ENCODE measurements around the gene INPP5E.
"Not testable (repeated sequence)": the region's sequence is repeated elsewhere in the genome, so short reads cannot be mapped to it uniquely, and the experiment has no call there.

INPP5E gene

DNA sequence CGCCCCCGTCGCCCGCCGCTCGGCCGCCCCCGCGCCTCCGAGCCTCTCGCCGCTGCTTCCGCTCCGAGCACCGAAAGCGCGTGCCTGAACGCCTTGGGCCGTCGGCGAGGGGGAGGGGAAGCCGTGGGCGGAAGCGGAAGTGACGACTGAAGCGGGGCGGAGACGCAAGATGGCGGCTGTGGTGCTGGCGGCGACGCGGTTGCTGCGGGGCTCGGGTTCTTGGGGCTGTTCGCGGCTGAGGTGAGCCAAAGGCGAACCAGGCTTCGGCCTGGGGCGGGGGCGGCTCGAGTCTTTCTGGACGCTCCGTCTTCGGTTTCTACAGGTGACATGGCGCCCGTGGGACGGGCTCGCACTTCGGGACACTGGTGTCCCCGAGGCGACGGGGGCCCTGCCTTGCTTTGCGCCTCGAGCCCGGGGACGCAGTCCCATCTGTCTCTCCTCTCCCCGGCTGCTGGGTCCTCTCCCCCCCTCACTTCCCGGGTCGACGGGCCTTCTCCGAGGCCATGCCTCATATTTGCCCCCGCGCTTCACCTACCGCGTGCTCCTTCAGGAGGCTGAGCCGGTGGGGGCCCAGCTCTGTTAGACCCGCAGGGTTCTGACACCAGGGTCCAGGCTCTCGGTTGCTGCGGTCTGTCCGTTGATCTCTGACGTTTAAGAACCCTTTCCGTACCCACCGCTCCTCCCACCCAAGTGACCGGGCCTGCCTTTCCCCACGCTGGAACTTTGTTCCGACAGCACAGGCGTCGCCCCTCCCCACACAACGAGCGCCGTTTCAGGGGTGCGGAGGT is 29.0 kb downstream of the INPP5E start, which contains the start of the genes ENTR1 and PMPCA:
TSS of gene ENTR1 (minus strand) at position 115 of the 788 bp plus-strand sequence. CDS start 217 bp downstream, outside the sequence.
TSS of gene PMPCA (plus strand) at position 159 of the 788 bp plus-strand sequence. CDS start at position 170, 11 bp downstream.
- Histone ChIP-seq H3K4me1 (ENCODE audit: control insufficient read depth, insufficient read depth, low read length, poor library complexity, severe bottlenecking) (peaks cover 13% of the 10 kb centered on the region), H3K27ac (ENCODE audit: low read depth, low read length, severe bottlenecking) (peak within 1 kb of the TSS; percentile 89), H3K9me3 (ENCODE audit: control insufficient read depth, low read length) (no peaks in the 10 kb centered on the region), H3K36me3 (ENCODE audit: control insufficient read depth, insufficient read depth, low read length) (peaks cover 63% of the 10 kb centered on the region), H3K4me3 (ENCODE audit: extremely low read depth, insufficient read depth, low read length, poor library complexity, severe bottlenecking) (peak within 1 kb of the TSS; percentile 94)
- 1% methylated on average over 59 to 74 of the region's 83 CpGs for WGBS, 2 experiments (ENCODE audit: insufficient coverage in 2 of 2)

DNA sequence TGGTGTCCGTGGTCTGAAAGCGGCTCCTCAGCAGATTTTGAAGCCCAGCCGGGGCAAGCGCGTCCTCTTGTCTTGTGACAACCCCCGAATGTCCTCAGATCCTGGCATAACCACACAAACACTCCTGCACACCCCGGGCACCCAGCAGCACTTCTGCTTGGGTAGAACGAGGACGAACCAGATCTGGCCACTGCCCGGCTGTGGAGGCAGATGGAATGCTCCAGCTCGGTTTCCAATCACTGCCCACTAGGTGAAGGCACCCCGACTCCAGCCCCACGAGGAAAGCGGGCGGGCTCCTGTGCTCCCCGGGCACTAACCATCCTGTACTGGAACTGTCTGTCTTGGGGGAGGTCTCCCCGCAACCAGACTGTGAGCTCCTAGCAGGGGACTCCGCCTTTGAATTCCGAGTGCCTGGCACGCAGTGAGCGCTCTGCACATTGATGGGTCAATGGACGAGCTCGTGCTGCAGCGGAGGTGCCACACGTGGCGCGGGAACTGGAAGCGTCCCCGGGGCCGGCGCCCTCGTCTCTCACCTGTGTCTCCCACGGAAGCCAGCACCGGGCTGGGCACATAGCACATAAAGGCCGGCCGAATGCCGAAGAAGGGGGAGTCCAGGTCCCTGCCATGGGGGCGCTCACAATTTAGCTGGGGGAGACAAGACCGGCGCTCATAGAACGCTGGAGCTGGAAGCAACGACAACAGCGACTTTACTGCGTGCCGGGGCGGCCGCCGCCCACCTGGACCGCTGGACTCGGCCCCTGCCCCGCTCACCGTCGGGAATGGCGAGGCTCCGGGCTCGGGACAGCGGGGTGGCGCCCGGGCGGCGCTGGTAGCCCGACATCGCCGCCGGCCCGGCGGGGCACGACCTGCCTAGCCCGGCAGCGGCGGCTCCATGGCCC is 29.8 kb downstream of the INPP5E start:
- 8 to 12% methylated on average over 57 to 60 of the region's 71 CpGs for WGBS, 2 experiments (ENCODE audit: insufficient coverage in 2 of 2)
- Histone ChIP-seq H3K4me1 (ENCODE audit: control insufficient read depth, insufficient read depth, low read length, poor library complexity, severe bottlenecking) (peaks cover 13% of the 10 kb centered on the region), H3K36me3 (ENCODE audit: control insufficient read depth, insufficient read depth, low read length) (peaks cover 63% of the 10 kb centered on the region), H3K9me3 (ENCODE audit: control insufficient read depth, low read length) (no peaks in the 10 kb centered on the region), H3K4me3 (ENCODE audit: extremely low read depth, insufficient read depth, low read length, poor library complexity, severe bottlenecking) (peak overlapping the region; percentile 94), H3K27ac (ENCODE audit: low read depth, low read length, severe bottlenecking) (peak overlapping the region; percentile 20)

DNA sequence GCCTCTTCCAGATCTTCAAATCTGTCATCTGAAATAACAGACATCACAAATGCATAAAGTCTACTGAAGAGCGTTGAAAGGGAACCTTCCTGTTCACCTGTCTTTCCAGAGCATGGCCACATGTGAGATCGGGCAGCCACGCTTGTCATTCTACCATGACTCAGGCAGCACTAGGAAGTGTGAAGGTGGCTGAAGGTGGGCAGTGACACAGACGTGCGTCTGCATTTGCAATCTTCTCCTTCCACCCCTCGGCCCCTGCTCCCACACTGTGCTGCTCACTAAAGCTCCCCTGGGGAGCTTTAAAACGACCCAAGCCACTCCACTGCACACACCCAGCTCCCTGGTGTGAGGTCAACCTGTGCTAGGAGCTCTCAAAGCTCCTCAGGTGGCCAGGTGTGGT is 31.7 kb downstream of the INPP5E start:
- H3K4me3 ChIP-seq (ENCODE audit: extremely low read depth, insufficient read depth, low read length, poor library complexity, severe bottlenecking): no peak overlapping the region
- H3K4me1 ChIP-seq (ENCODE audit: control insufficient read depth, insufficient read depth, low read length, poor library complexity, severe bottlenecking): peaks cover 13% of the 10 kb centered on the region
- no peak overlapping the region for H3K27ac ChIP-seq (ENCODE audit: low read depth, low read length, severe bottlenecking)
- 83 to 88% methylated on average over 5 to 7 of the region's 7 CpGs for WGBS, 2 experiments (ENCODE audit: insufficient coverage in 2 of 2)
- no peaks in the 10 kb centered on the region for H3K9me3 ChIP-seq (ENCODE audit: control insufficient read depth, low read length)
- H3K36me3 ChIP-seq (ENCODE audit: control insufficient read depth, insufficient read depth, low read length): peaks cover 60% of the 10 kb centered on the region

DNA sequence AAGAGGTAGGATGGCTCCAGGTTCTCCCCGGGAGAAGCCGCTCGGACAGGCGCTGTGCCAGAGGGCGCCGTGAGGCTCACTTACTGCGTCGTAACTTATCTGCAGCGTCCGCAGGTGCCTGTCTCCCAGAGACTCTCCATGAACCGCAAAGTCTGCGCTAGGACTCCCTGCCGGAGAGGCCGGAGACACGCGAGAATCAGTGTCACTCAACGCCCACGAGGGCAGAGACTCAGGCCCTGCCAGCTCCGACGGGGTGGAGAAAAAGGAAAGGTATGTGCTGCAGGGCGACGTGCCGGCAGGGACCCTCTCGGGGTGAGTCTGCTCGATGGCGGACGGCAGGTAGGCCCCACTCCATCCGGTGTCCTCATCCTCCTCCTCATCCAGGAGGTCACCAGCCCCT is 32.6 kb downstream of the INPP5E start:
- Histone ChIP-seq H3K4me1 (ENCODE audit: control insufficient read depth, insufficient read depth, low read length, poor library complexity, severe bottlenecking) (peaks cover 13% of the 10 kb centered on the region), H3K36me3 (ENCODE audit: control insufficient read depth, insufficient read depth, low read length) (peaks cover 59% of the 10 kb centered on the region)
- 93 to 98% methylated on average over 21 to 24 of the region's 28 CpGs for WGBS, 2 experiments (ENCODE audit: insufficient coverage in 2 of 2)
- not testable (repeated sequence) for H3K4me3 ChIP-seq (ENCODE audit: extremely low read depth, insufficient read depth, low read length, poor library complexity, severe bottlenecking); H3K9me3 ChIP-seq (ENCODE audit: control insufficient read depth, low read length); H3K27ac ChIP-seq (ENCODE audit: low read depth, low read length, severe bottlenecking)

DNA sequence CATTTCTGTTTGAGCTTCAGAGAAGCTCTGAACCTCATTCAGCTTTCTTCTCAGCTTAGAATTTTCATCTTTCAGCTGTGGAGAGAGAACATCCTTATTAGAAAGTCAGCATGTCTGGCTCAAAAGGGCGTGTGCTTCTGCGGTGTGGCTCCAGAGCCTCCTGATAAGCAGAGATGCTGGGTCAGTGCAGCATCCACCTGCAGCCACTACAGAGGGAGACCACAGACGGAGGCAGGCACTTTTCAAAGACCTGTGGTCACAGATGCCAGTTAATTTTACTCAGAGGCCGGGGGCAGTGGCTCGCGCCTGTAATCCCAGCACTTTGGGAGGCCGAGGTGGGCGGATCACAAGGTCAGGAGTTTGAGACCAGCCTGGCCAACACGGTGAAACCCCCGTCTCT is 33.7 kb downstream of the INPP5E start:
- H3K27ac ChIP-seq (ENCODE audit: low read depth, low read length, severe bottlenecking); H3K4me1 ChIP-seq (ENCODE audit: control insufficient read depth, insufficient read depth, low read length, poor library complexity, severe bottlenecking); H3K4me3 ChIP-seq (ENCODE audit: extremely low read depth, insufficient read depth, low read length, poor library complexity, severe bottlenecking); H3K9me3 ChIP-seq (ENCODE audit: control insufficient read depth, low read length): not testable (repeated sequence)
- WGBS, 2 experiments (ENCODE audit: insufficient coverage in 2 of 2): 87 to 95% methylated on average over 8 to 10 of the region's 10 CpGs
- peaks cover 59% of the 10 kb centered on the region for H3K36me3 ChIP-seq (ENCODE audit: control insufficient read depth, insufficient read depth, low read length)

DNA sequence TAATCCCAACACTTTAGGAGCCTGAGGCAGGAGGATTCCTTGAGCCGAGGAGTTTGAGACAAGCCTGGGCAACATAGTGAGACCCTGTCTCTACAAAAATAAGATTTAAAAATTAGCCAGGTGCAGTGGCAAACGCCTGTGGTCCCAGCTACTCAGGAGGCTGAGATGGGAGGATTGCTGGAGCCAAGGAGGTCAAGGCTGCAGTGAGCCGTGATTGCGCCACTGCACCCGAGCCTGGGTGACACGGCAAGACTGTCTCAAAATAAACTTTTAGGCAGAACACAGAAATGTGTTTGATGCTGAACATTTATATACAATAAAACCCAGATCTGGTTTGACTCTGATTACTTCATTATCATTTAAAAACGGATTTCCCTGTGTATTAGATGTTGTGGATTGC is 34.2 kb downstream of the INPP5E start:
- Histone ChIP-seq H3K36me3 (ENCODE audit: control insufficient read depth, insufficient read depth, low read length) (peaks cover 59% of the 10 kb centered on the region), H3K4me3 (ENCODE audit: extremely low read depth, insufficient read depth, low read length, poor library complexity, severe bottlenecking) (no peak overlapping the region), H3K27ac (ENCODE audit: low read depth, low read length, severe bottlenecking) (no peak overlapping the region), H3K9me3 (ENCODE audit: control insufficient read depth, low read length) (no peaks in the 10 kb centered on the region), H3K4me1 (ENCODE audit: control insufficient read depth, insufficient read depth, low read length, poor library complexity, severe bottlenecking) (peaks cover 4% of the 10 kb centered on the region)
- WGBS, 2 experiments (ENCODE audit: insufficient coverage in 2 of 2): 94 to 95% methylated on average over 5 of the region's 7 CpGs

DNA sequence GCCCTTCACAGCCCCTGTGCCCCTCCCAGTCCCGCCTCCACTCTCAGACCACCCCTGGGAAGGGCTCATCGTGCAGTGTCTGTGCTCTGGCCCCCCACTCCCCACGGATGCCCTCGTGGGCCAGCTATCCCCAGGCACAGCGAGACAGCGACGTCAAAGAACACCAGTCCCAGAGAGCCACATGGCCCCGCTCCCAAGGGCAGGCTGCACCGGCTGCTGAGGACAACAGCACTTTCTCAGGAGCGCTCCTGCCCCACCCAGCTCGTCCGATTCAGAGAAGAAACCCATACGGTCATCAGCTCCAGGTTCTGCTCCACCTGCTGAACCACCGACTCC is 34.9 kb downstream of the INPP5E start:
- H3K4me1 ChIP-seq (ENCODE audit: control insufficient read depth, insufficient read depth, low read length, poor library complexity, severe bottlenecking): peaks cover 4% of the 10 kb centered on the region
- no peak overlapping the region for H3K27ac ChIP-seq (ENCODE audit: low read depth, low read length, severe bottlenecking)
- no peak overlapping the region for H3K4me3 ChIP-seq (ENCODE audit: extremely low read depth, insufficient read depth, low read length, poor library complexity, severe bottlenecking)
- no peaks in the 10 kb centered on the region for H3K9me3 ChIP-seq (ENCODE audit: control insufficient read depth, low read length)
- H3K36me3 ChIP-seq (ENCODE audit: control insufficient read depth, insufficient read depth, low read length): peaks cover 59% of the 10 kb centered on the region
- 95% methylated on average over 13 of the region's 14 CpGs for WGBS, 2 experiments (ENCODE audit: insufficient coverage in 2 of 2)

DNA sequence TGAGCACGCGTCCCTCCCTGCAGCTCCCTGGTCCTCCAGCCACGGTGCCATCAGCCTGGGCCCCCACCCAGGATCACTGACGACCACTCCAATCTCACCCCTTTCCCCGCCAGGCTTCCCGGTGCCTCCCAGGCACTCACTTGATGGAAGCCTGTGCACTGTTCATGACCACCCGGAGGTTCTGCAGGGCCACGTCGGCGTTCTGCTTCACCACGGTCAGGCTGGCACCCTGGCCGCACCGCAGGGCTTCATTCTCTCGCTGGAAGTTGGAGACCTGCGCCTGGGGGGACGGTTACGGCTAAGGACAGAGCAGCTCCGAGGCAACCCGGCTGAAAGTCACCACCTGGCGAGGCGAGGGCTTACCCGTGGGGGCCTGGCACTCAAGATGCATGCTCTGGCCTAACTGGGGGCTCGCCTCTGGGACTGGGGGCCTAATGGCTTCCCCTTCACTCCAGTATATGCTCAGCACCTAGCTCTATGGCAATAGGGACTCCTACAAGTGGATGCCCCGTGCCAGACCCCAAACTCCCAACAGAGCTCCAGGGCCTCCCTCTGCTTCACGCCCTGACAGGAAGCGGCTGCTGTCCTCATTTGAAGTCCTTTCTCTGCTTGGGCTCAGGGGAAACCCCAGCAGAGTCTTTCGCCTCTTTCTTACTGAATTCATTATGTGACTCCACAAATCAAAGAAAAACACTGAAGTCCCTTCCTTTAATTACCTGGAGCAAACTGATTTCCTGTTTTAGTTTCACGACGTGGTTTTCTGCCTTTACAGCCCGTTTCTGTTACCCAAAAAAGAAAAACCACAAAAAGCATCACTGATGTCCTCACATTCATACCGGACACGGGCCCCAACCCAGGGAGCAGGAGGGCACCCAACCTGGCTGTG is 35.5 kb downstream of the INPP5E start:
- H3K9me3 ChIP-seq (ENCODE audit: control insufficient read depth, low read length): no peaks in the 10 kb centered on the region
- H3K36me3 ChIP-seq (ENCODE audit: control insufficient read depth, insufficient read depth, low read length): peaks cover 59% of the 10 kb centered on the region
- no peak overlapping the region for H3K27ac ChIP-seq (ENCODE audit: low read depth, low read length, severe bottlenecking)
- 96 to 97% methylated on average over 20 to 32 of the region's 32 CpGs for whole genome bisulfite sequencing, 2 experiments (ENCODE audit: insufficient coverage in 2 of 2)
- no peaks in the 10 kb centered on the region for H3K4me1 ChIP-seq (ENCODE audit: control insufficient read depth, insufficient read depth, low read length, poor library complexity, severe bottlenecking)
- H3K4me3 ChIP-seq (ENCODE audit: extremely low read depth, insufficient read depth, low read length, poor library complexity, severe bottlenecking): no peak overlapping the region

DNA sequence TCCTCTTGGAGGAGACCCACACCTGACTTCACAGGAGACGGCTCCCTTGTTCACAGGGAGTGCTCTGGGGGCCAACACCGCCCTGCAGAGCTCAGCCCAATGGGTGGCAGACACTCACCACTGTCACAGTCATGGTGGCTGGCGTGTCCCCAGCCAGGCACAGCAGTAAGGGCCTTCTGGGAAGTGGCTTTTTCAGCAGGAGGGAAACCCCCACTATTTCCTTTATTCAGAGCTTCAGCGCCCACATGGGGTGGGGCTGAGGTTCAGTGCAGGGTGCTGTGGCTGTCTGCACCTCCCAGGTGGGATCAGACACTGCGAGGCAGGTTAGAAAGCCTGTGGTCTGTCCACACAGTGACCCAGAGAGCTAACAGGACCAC is 36.1 kb downstream of the INPP5E start:
- Histone ChIP-seq H3K9me3 (ENCODE audit: control insufficient read depth, low read length) (no peaks in the 10 kb centered on the region), H3K27ac (ENCODE audit: low read depth, low read length, severe bottlenecking) (no peak overlapping the region), H3K36me3 (ENCODE audit: control insufficient read depth, insufficient read depth, low read length) (peaks cover 56% of the 10 kb centered on the region), H3K4me1 (ENCODE audit: control insufficient read depth, insufficient read depth, low read length, poor library complexity, severe bottlenecking) (peaks cover 5% of the 10 kb centered on the region), H3K4me3 (ENCODE audit: extremely low read depth, insufficient read depth, low read length, poor library complexity, severe bottlenecking) (no peak overlapping the region)
- WGBS, 2 experiments (ENCODE audit: insufficient coverage in 2 of 2): 93 to 98% methylated on average over 3 to 4 of the region's 5 CpGs

DNA sequence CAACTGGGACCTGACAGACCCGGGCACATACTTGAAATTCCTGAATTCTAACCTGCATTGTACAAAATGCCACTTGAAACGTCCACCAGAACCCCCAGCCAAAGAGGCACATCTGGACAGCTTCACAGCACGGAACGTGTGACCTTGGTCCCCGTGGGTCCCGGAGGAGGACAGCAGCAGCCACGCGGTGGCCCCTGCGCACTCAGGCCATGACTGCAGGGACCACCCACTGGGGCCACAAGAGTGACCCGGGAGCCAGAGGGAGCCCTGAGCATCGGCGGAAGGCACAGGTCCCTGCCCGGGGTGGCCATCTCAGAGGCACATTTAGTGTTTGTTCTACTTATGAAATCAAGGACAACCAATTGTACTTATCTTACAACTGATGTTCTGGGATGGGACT is 37.6 kb downstream of the INPP5E start:
- H3K4me1 ChIP-seq (ENCODE audit: control insufficient read depth, insufficient read depth, low read length, poor library complexity, severe bottlenecking): peaks cover 9% of the 10 kb centered on the region
- WGBS, 2 experiments (ENCODE audit: insufficient coverage in 2 of 2): 88 to 91% methylated on average over 12 of the region's 13 CpGs
- peaks cover 62% of the 10 kb centered on the region for H3K36me3 ChIP-seq (ENCODE audit: control insufficient read depth, insufficient read depth, low read length)
- no peak overlapping the region for H3K4me3 ChIP-seq (ENCODE audit: extremely low read depth, insufficient read depth, low read length, poor library complexity, severe bottlenecking)
- no peak overlapping the region for H3K27ac ChIP-seq (ENCODE audit: low read depth, low read length, severe bottlenecking)
- H3K9me3 ChIP-seq (ENCODE audit: control insufficient read depth, low read length): no peaks in the 10 kb centered on the region

Data from mesodermal cell (in vitro differentiated cells).